SK-MEL-5 (cell line): ENCODE results near the gene OOSP4B. TPM values are rescaled to one million over a fixed set of nuclear protein-coding genes. Genes with fewer than 3 reads are reported as not detected.
"Not testable (repeated sequence)": the region's sequence is repeated elsewhere in the genome, so short reads cannot be mapped to it uniquely, and the experiment has no call there.

Source experiments
- DNase-seq: peaks from one replicate; pipeline ENCODE4 v3.0.0-alpha.2; 2016; ENCODE audit warnings: low read depth, low spot score
- in situ Hi-C: cut with HindIII; loops from 2 replicates; pipeline ENCODE4 v1.10.0; 2016; ENCODE audit warnings: low sequenced_read_pairs, high pct_unique_total_duplicates, low pct_unique_long_range_greater_than_20kb
- total RNA-seq: library from RNA; depleted of rRNA; stranded (reverse); fragments of >200 nt; shearing (Covaris generic); gene quantifications from 2 replicates; pipeline ENCODE4 v1.2.3, GENCODE V29; 2014; rRNA removed

OOSP4B gene
- total RNA-seq, 1 experiment from 2014 or later, result not detected

GRCh38 chr11:60050839-60051238, 33.9 kb downstream of the OOSP4B start:
- in situ Hi-C loops, DNase-seq: not testable (repeated sequence)

DNA sequence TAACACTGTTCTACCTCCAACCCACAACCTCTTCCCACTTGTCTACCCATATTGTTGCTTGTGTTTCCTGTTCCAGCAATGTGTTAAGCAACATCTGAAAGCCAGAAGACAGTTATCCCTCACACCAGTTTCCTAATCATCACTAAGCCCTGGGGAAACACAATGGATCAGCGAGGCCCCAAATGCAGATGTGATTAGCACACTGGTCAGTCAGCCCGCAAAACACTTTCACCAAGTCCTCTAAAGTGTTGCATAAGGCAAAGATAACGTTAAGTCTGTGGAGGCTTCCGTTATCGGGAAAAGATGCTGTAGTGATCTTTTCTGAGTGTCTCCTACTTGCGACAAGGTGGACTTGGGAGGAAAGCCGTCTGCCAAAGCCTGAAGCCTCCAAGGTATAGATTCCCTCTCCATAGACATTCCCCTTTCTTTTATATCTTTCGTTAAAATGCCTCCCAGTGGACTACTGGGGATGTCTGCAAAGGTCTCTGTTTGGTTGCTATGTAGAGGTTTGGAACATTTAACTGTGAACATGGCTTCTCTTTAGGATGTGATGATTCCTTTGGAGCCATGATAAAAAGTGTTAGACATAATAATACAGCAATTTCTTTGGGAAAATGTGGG, 39.5 kb downstream of the OOSP4B start, which contains the start of gene MS4A3:
TSS of gene MS4A3 (plus strand) at position 317 of the 621 bp plus-strand sequence. CDS start 4,496 bp downstream, outside the sequence.
- in situ Hi-C loops, result no loop called here
- DNase-seq, result no peak

GRCh38 chr11:60059052-60059451, 42.1 kb downstream of the OOSP4B start:
- in situ Hi-C loops, result no loop called here
- DNase-seq, result no peak

DNA sequence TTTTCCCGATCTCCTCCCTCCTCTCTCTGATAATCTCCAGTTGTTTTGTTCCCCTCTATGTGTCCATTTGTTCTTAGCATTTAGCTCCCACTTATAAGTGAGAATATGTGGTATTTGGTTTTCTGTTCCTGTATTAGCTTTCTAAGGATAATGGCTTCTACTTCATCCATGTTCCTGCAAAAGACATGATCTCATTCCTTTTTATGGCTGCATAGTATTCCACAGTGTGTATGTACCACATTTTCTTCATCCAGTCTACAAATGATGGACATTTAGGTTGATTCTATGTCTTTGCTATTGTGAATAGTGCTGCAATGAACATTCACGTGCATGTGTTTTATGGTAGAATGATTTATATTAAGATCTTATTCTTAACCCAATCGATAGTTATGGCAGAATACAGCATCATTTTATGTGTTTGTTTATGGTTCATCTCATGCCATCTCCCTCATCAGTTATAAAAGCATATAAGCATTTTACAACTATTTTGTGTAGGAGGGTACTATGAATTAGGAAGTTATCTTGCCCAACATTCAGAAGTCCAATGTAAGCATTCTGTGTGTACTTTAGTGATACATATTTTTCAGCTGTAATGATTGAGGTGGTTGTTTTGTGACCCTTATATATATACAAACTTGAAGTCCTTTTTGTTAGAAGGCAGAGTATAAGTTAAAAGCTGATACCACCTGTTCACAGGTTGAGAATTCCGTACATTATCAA, 42.7 kb downstream of the OOSP4B start:
- in situ Hi-C loops, result no loop called here
- DNase-seq, result no peak

DNA sequence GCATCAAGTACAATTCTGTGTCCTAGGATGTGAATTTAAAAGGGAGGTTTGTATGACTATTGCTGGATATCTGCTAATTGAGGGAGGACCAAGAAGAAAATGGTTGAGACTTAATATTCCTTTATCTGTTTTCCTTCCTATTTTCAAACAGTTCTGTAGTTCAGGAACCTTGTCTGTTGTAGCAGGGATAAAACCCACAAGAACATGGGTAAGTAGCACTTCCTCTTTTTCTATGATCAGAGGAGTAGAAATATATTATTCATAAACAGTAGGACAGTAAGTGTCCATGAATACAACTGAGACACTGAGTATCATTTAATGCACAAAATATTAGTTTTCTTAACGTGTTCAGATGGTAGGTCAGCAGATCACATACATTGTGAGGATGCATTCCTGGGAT, 47.1 kb downstream of the OOSP4B start:
- in situ Hi-C loops, result no loop called here
- no peak for DNase-seq

- in situ Hi-C loops, result no loop called here
- no peak for DNase-seq
Observed at GRCh38 chr11:60065801-60066200, 48.8 kb downstream of the OOSP4B start.

GRCh38 chr11:60069450-60069849, 52.5 kb downstream of the OOSP4B start:
- DNase-seq, result no peak
- in situ Hi-C loops, result no loop called here

DNA sequence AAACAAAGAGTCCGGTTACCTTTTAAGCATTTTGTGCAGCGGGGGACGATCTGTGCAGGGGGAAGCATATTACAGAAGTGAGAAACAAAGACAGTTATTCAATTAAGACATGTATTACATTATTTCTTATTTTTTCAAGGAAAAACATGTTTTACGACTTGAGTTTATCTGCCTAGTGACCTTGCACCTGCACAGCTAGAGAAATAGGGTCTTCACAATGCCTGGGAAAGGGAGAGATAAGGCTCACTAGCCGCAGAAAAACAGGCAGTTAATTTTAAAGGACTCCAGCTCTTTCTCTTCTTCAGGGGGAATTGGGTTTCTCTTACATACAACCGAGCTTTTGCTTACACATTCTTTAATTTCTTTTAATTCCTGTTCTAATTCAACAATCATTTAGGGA, 54.7 kb downstream of the OOSP4B start:
- DNase-seq, in situ Hi-C loops: not testable (repeated sequence)

DNA sequence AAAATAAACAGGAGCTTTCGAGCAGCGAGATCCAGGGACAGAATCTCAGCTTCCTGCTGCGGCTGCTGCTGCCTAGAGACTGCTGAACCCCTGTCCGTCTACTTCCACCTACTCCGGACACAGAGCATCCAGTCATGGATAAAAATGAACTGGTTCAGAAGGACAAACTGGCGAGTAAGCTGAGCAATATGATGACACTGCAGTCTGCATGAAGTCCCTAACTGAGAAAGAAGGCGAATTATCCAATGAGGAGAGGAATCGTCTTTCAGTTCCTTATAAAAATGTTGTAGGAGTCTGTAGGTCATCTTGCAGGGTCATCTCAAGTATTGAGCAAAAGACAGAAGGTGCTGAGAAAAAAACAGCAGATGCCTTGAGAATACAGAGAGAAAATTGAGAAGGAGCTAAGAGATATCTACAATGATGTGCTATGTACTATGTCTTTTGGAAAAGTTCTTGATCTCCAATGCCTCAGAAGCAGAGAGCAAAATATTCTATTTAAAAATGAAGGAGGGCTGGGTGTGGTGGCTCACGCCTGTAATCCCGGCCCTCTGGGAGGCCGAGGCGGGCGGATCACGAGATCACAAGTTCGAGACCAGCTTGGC, 60.3 kb downstream of the OOSP4B start:
- DNase-seq, result no peak
- in situ Hi-C loops, result no loop called here

DNA sequence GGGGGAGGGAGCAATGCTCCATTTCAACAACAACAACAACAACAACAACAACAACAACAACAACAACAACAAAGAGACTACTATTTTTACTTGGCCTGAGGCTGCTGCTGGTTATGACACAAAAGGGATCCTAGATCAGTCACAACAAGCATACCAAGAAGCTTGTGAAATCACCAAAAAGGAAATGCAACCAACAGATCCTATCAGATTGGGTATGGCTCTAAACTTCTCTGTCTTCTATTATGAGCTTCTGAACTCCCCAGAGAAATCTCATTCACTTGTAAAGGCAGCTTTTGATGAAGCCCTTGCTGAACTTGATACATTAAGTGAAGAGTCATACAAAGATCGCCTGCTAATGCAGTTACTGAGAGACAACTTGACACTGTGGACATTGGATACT, 61.0 kb downstream of the OOSP4B start:
- DNase-seq, result peak; percentile 56
- in situ Hi-C loops, result no loop called here

DNA sequence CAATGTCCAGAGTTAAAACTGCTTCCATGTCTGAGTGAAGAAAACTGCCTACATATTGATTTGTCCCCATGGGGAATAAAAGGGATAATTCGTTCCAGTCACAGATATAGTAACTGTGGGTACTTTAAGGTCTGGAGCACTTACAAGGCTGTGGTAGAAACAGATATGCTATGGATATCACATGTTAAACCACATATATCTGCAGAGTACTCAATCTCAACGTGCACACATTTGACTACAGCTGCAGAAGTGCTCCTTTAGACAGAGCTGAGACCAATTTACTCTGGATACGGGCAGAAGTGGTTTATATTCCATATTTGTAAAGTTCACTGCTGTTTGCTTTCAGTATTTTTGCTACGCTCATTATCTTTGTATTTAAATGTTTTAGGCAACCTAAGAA, 61.8 kb downstream of the OOSP4B start:
- in situ Hi-C loops, result no loop called here
- DNase-seq, result peak; percentile 27

GRCh38 chr11:60080535-60080934, 63.6 kb downstream of the OOSP4B start:
- in situ Hi-C loops, result no loop called here

More at GRCh38 chr11:60080535-60080934, 63.6 kb downstream of the OOSP4B start:
- no peak for DNase-seq

Other genes with a start within 250 kb of the OOSP4B start
- 59.8 and 61.8 TPM in 2 replicates for gene MRPL16, start 206.4 kb upstream of the OOSP4B start, total RNA-seq
- 0.55 TPM in 1 of 2 replicates, not detected in the other for gene CBLIF, start 171.7 kb upstream of the OOSP4B start, total RNA-seq
- gene TCN1, start 150.7 kb upstream of the OOSP4B start, total RNA-seq, result 219 and 227 TPM in 2 replicates
- not detected in 2 replicates for gene OOSP3, start 138.4 kb upstream of the OOSP4B start, total RNA-seq
- gene OOSP1, start 78.7 kb upstream of the OOSP4B start, total RNA-seq, result not detected in 2 replicates
- not detected in 2 replicates for gene OOSP4A, start 53.1 kb upstream of the OOSP4B start, total RNA-seq
- not detected in 2 replicates for gene OOSP2, start 23.2 kb downstream of the OOSP4B start, total RNA-seq
- not detected in 2 replicates for gene MS4A3, start 39.5 kb downstream of the OOSP4B start, total RNA-seq
- gene MS4A2, start 71.5 kb downstream of the OOSP4B start, total RNA-seq, result not detected in 2 replicates
- 0.53 TPM in 1 of 2 replicates, not detected in the other for gene MS4A6A, start 165.9 kb downstream of the OOSP4B start, total RNA-seq
- not detected in 2 replicates for gene MS4A4E, start 226.0 kb downstream of the OOSP4B start, total RNA-seq